ENCODE measurements around the gene SPATA31C1.
"Not testable (repeated sequence)": the region's sequence is repeated elsewhere in the genome, so short reads cannot be mapped to it uniquely, and the experiment has no call there.

The SPATA31C1 gene

DNA sequence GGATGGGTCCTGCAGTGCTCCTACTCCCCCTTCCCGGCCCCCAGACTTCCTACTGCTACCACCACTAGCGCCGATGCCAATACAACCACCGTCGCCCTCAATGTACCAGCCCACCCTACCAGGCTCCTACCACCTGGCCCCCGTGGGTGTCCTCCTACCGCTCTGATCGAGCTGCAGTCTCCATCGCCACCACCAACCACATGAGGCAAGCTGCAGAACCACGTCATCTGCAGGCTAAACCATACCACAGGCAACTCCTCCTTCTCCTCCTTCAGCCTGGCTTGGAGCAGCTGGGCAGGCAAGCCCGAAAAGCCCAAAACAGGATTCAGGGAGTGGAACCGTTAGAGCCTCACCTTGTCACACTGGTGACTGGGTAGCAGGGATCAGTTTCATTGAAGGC is 19.6 kb downstream of the SPATA31C1 start:
- DNase-seq, result not testable (repeated sequence)

DNA sequence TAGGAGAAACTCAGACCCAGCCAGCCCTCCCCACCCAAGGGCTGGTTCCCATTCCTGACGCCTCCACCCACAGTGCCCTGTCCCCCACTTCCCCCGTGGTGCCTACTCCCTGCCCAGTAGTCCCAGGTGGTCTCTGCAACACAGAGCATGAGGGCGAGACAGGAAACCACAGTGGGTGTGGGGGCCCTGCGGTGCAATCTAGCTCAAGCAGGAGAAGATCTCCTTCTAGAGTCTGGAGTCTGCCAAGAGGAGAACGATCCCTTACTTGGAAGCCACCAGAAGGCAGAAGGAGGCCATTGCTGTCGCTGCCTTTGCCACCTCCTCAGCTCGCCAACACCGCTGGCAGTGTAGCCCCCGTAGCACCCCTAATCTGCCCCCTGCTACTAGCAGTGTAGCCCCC is 20.2 kb downstream of the SPATA31C1 start:
- DNase-seq, result not testable (repeated sequence)

DNA sequence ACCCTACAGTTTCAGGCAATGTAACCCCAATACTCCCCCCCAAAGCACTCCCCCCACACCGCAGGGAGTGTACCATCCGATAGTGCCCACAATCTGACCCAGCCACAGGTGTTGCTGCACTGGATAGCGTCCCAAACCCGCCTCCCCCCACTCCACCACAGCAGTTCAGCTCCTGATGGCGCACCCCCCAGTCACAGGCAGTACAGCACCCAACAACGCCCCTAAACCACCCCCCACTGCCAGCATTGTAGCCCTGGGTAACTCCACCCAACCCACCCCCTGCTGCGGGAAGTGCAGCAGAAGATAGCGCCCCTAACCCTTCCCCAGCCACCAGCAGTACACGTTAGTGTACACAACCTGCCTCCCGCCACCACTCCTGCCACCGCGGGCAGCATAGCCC is 20.6 kb downstream of the SPATA31C1 start:
- DNase-seq, result not testable (repeated sequence)

DNA sequence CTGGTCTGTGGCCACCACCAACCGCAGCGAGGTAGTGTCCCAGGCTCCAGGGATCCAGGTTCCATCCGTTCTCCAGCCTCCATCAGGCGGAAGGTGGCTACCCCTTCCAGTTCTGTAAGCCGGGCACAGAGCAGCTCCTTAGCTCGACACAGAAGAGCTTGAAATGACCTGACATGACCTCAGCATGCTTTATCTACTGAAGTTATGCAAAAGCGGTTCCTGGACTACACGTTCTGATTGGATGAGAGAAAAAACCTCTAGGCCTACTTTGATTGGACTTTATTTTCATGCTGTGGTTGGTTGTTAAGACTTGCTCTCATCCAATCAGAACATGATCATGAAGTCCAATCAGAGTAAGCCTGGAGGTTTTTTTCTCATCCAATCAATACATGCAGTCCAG is 21.3 kb downstream of the SPATA31C1 start:
- DNase-seq, result not testable (repeated sequence)

DNA sequence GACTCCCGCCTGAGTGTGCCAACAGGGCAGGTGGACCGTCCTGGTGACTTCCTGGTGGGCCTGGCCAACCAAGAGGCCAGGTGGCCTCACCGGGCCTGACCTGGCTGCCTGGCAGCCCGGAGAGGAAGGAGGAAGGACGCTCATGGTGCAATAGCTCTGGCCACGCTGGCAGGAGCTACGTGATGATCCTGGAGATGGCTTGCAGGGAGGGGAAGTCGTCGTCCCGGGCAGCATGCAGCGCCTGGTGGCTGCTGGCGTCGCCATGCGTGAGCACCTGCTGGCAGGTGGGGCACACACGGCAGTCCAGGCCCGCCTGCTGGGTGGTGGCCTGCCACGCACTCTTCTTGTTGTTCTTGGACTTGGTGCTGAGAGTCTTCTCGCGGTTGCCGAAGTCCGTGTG is 26.3 kb downstream of the SPATA31C1 start:
- no peak for DNase-seq

DNA sequence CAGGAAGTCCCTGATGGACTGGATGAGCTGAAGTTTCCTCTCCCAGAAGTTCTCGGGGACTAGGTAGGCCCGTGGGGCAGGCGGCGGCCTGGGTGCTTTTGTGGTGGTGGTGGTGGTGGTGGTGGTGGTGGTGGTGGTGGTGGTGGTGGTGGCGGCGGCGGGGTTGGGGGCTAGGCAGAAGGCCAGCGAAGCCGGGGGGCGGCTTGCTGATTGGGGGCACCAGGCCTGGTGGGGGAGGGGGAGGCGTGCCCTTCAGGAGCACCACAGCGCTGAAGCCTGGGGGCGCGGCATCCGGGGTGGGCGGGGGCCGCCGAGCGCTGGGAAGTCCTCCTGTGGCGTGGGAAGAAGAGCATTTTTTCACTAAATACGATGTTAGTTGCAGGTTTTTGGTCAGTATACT is 26.9 kb downstream of the SPATA31C1 start:
- no peak for DNase-seq

DNA sequence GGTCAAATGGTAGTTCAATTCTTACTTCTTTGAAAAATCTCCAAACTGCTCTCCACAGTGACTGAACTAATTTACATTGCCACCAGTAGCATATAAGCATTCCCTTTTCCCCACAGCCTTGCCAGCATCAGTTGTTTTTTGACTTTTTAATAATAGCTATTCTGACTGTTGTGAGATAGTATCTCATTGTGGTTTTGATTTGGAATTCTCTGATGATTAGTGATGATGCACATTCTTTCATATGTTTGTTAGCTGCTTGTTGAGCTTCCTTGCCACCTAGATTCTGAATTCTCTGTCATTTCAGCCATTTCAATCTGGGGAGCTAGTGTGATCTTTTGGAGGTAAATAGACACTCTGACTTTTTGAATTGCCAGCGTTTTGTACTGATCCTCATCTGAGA is 32.5 kb downstream of the SPATA31C1 start:
- DNase-seq, result no peak

DNA sequence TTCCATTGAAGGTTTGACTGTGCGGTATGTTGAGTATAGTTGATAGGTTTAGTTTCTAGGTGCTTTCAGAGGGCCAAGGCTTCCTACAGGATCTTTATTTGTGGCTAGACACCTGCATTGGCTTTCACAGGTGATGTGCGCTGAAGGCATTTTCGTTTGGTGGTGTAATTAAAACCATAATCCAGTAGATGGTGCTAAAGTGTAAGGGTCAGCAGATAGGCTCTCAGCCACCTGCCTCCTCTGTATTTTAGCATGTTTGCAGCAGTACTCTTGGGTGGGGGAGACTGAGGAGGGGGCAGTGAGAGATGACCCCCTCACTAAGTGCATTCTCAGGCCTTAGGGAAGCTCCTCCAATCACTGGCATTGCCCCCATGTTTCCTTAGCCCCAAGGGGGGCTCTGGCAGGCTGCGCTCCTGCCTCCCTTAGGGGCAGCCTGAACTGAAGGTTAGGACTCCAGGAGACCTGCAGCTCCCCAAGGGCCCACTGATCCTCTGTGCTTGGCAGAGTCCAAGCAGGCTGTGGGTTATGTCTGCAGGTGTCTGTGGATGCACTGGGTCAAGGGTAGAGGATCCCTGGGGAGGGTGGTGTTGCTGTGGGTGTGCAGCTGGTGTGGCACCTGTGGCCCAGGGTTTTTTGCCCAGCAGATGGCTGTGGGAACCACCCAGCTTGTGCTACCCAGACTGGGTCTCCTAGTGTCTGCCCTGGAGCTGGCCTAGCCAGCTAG is 33.2 kb downstream of the SPATA31C1 start:
- DNase-seq, result no peak

DNA sequence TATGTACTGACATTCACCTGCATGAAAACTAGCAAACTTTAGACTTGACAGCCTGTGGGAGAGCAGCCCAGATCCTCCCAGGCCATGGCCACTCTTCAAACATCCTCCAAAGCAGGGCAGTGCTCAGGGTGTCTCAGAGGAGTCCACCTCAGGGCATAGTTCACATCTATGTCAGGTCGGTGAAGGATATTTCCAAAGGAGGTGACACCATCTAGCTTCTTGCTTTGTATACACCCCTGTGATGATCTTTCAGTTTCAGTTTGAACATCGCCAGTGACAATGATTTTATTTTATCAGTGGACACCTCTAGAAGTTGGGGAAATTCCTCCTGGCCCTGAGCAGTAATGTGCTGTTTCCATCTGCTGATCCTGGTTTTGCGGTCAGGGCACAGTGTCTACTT is 36.5 kb downstream of the SPATA31C1 start:
- no peak for DNase-seq

DNA sequence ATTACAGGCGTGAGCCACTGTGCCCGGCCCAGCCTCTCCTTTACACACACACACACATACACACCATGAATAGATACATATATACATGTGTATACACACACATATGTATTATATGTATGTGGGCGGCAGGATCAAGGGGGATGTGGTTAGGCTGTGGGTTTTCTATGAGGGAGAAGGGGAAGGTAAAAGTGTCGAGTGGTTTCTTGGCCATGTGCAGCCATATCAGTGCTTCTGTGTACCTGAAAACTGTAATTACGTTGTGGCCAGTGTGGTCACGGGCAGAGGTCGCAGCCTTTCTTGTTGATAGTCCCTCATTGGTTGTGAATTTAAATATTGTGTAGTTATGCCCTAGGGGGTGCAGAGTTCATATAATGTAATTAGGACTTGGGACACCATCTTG is 40.1 kb downstream of the SPATA31C1 start:
- no peak for DNase-seq

DNA sequence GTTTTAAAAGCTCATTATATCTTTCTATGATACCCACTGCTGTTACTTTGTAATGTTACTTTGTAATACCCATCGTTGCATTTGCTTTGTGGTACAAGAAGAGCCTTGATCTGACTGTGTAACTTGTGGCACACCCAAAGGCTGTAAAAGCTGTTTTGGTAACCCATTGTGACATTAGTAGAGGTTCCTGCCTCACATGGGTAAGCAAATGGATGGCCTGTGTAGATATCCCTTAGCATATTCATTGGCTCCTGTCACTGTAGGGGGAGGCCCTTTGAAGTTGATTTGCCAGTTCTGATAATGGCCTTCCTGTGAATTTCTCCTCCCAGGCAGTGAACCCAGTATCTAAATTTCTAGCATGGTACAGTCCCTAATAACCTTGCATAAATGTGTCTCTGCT is 40.8 kb downstream of the SPATA31C1 start:
- no peak for DNase-seq

DNA sequence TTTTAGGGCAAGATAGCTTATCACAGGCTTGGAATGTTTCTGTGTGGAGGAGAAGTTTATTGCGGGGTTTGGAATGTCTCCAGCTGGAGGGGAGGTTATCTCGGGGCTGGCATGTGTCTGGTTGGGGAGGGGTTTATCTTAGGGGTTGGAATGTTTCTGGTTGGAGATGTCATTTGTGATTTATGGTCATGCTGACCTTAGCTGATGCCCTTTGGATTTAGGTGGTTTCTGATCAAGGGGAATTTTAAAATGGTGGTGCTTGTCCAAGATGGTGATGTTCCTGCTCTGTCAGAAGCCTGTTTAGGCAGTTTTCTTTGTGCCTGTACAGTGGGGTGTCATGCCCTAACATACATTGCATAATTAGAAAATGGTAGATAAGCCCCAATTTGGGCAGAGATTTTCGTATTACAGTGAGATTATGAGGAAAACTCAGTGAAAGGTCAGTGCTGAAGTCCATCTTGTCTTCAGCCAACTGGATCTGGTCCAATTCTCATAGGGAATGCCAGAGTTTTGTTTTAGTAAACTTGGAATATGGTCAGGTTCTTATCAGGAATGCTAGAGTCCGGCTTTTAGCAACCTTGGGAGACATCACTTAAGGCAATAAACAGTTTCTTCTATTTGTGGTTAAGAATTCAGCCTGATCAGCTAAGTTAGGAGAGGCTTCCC is 42.3 kb downstream of the SPATA31C1 start:
- no peak for DNase-seq

DNA sequence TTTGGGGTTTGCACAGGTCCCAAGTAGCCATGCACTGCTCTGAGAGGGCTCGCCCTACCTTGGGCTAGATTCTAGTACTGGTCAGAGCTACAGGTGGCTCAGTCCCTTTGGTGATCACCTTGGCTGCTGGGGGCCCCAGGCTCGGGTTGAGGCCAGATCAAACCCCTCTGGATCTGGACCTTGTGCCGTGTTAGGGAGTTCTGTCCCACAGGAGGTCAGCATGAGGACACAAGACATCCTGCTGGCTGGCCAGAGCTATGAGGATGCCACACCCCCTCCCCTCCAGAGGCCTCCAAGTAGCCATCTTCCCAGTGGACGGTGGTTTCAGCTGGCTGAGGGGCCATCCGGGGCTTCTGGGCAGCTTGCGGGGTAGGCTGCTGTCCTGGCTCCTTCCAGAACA is 46.0 kb downstream of the SPATA31C1 start:
- no peak for DNase-seq

DNA sequence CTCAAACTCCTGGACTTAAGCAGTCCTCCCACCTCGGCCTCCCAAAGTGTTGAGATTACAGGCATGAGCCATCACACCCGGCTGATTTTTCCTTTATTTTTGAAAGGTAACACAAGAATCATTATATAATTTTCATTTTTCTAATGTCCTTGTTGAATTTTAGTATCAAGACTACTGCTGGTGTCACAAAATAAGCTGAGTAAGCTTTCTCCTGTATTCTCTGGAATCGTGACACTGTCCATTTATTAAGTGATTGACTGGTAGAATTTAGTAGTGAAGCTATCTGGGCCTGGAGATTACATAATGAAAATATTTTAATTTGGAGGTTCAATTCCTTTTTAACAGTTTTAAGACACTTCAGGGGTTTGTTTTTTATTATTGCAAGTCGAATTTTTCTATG is 47.1 kb downstream of the SPATA31C1 start:
- no peak for DNase-seq

DNA sequence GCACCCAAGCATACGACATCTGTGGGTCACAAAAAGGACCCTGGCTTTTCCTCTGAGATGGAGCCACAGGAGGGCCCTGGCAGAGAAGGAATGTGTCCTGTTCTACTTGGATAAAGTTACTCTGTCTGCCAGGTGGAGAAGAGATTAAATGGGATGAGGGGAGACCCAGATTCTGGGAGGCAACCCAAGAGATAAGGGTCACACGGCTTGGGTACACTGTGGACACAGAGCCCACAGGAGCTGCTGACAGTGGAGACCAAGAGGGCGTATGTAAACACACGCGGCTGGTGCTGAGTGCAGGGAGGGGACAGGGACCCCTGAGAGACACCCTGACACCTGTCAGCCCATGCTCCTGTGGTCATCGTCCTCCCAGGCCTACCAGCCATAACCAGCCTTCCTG is 50.4 kb downstream of the SPATA31C1 start:
- no peak for DNase-seq

DNA sequence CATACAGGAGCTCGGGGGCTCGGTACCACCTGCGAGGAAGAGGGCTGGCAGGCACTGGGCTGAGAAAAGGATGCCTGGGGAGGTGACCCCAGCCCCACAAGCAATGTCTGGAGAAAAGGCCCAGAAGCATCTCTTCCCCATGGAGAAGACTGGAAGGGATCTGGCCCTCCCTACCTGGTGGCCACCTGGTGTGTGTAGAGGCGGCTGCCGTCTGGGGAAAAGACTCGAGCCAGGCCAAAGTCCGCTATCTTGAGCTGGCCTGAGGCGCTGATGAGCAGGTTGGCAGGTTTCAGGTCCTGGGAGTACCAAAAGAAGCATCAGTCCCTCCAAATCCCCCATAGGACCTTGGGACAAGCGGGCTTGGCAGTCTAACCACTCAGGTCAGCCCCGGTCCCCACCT is 52.8 kb downstream of the SPATA31C1 start:
- no peak for DNase-seq

DNA sequence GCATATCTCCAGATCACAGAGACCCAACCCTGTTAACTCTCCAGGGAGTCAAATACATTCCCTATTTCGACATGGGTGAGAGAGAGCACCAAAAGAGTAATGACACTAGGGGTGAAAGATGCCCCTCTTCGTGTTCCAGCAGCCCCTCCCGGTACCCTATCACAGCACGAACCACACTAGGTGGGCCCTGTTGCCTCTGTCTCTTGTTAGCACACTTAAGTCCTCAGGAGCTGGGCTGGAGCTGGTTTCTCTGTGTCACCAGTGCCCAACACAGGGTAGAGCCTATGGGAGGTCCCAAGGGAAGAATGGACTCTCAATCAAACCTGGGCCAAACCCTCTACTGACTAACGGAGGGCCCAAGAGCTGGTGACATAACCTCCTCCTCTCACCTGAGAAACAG is 55.4 kb downstream of the SPATA31C1 start:
- DNase-seq, result no peak

All from amygdala (tissue), 56 donors.